HCT116 (cell line): ENCODE measurements around the gene TCEAL9.

Source experiments
- CTCF ChIP-seq, 3 experiments: fragments of 200-600 bp in 1 of 3; sonication (generic) in 1 of 3; IDR thresholded peaks in 2 of 3; conservative IDR thresholded peaks in 1 of 3; 2 replicates each; pipeline ENCODE4 v1.5.1; 2012 to 2017; ENCODE audit warnings: low read depth in 2 of 3, low read length in 2 of 3, antibody characterized with exemption in 1 of 3, borderline replicate concordance in 1 of 3, control low read depth in 1 of 3, mild to moderate bottlenecking in 1 of 3, mixed read lengths in 1 of 3, mixed run types in 1 of 3, moderate library complexity in 1 of 3; ENCODE audit not compliant: insufficient read depth in 1 of 3
- EZH2 ChIP-seq: fragments of 200-600 bp; sonication (generic); IDR thresholded peaks from 2 replicates; pipeline ENCODE4 v1.6.1; 2017; ENCODE audit warnings: antibody characterized with exemption, mixed run types
- POLR2A ChIP-seq: IDR thresholded peaks from 2 replicates; pipeline ENCODE4 v1.7.0; 2011; ENCODE audit warnings: borderline replicate concordance; ENCODE audit not compliant: insufficient read depth, insufficient read length; ENCODE audit errors: extremely low read depth

- TF ChIP-seq EZH2, result no peak
- TF ChIP-seq CTCF (IDR thresholded peaks at IDR 0.05 in 2 of 3, conservative IDR thresholded peaks at IDR 0.05 in 1 of 3; ENCODE audit: borderline replicate concordance in 1 of 3, insufficient read depth in 1 of 3, low read depth in 2 of 3, low read length in 2 of 3), result no peak
- no peak for TF ChIP-seq POLR2A
These were observed 40.4 kb downstream of the TCEAL9 start for GRCh38 chrX:103396660-103397059.
